HL-60 (cell line): ENCODE measurements around the gene AKAP8.

ENCODE experiments used
- GABPA ChIP-seq: IDR thresholded peaks from 2 replicates; pipeline ENCODE4 v1.6.1; 2012; ENCODE audit warnings: low read depth
- POLR2AphosphoS5 ChIP-seq: IDR thresholded peaks from 2 replicates; pipeline ENCODE4 v1.6.1; 2012; ENCODE audit warnings: low read depth
- TF ChIP-seq, protein P1 (sequence below): IDR thresholded peaks from one replicate; pipeline ENCODE4 v1.5.1; 2011; ENCODE audit warnings: low read length, control low read depth, inconsistent platforms; ENCODE audit not compliant: insufficient read depth
- TF ChIP-seq, protein P2 (sequence below): IDR thresholded peaks from 2 replicates; pipeline ENCODE4 v1.6.1; 2012; ENCODE audit warnings: low read depth; ENCODE audit not compliant: insufficient replicate concordance

DNA sequence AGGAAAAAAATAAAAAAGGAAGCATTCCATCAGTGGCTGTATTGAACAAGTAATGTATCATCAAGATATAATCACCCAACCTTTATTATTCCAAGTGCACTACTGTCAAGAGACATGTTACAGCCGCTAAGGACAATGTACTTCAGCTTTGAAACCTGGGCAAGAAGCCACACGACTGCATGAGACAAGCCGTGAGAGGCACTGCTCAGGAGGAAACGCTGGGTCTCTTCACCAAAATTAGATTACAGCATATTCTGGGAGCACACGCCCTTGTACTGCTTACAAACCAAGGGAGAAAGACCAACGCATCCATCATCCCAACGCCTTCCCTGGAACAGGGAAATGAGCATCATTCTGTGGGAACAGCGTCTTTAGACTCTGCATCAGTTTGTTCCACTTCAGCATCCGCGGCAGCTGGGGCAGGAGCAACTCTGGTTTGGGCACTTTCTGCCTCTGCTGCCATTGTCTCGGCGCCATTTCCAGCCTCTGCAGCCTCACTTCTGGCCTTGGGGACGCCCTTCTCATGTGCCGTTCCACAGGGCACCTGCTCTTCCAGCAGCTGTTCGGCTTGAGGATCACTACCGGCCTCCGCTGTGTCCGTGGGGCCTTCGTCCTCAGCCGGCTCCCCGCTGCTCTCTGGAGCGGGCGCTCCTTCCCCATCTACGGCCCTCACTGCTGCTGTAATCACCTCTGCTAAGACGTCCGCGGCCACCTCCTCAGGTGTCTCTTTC lies 24.9 kb downstream of the AKAP8 start:
- TF ChIP-seq, protein P1, sequence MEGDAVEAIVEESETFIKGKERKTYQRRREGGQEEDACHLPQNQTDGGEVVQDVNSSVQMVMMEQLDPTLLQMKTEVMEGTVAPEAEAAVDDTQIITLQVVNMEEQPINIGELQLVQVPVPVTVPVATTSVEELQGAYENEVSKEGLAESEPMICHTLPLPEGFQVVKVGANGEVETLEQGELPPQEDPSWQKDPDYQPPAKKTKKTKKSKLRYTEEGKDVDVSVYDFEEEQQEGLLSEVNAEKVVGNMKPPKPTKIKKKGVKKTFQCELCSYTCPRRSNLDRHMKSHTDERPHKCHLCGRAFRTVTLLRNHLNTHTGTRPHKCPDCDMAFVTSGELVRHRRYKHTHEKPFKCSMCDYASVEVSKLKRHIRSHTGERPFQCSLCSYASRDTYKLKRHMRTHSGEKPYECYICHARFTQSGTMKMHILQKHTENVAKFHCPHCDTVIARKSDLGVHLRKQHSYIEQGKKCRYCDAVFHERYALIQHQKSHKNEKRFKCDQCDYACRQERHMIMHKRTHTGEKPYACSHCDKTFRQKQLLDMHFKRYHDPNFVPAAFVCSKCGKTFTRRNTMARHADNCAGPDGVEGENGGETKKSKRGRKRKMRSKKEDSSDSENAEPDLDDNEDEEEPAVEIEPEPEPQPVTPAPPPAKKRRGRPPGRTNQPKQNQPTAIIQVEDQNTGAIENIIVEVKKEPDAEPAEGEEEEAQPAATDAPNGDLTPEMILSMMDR: no peak
- TF ChIP-seq, protein P2, sequence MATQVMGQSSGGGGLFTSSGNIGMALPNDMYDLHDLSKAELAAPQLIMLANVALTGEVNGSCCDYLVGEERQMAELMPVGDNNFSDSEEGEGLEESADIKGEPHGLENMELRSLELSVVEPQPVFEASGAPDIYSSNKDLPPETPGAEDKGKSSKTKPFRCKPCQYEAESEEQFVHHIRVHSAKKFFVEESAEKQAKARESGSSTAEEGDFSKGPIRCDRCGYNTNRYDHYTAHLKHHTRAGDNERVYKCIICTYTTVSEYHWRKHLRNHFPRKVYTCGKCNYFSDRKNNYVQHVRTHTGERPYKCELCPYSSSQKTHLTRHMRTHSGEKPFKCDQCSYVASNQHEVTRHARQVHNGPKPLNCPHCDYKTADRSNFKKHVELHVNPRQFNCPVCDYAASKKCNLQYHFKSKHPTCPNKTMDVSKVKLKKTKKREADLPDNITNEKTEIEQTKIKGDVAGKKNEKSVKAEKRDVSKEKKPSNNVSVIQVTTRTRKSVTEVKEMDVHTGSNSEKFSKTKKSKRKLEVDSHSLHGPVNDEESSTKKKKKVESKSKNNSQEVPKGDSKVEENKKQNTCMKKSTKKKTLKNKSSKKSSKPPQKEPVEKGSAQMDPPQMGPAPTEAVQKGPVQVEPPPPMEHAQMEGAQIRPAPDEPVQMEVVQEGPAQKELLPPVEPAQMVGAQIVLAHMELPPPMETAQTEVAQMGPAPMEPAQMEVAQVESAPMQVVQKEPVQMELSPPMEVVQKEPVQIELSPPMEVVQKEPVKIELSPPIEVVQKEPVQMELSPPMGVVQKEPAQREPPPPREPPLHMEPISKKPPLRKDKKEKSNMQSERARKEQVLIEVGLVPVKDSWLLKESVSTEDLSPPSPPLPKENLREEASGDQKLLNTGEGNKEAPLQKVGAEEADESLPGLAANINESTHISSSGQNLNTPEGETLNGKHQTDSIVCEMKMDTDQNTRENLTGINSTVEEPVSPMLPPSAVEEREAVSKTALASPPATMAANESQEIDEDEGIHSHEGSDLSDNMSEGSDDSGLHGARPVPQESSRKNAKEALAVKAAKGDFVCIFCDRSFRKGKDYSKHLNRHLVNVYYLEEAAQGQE: no peak
- no peak for TF ChIP-seq GABPA
- TF ChIP-seq POLR2AphosphoS5: no peak
